Panc1 (cell line): ENCODE results near the gene WNK1.

ENCODE experiments used
- POLR2AphosphoS5 ChIP-seq: IDR thresholded peaks from 2 replicates; pipeline ENCODE4 v1.6.1; 2012; ENCODE audit warnings: mild to moderate bottlenecking, low read depth, low read length, moderate library complexity
- TF ChIP-seq, protein P1 (sequence below): fragments of 450-650 bp; IDR thresholded peaks from 2 replicates; pipeline ENCODE4 v1.5.1; 2017; ENCODE audit warnings: mild to moderate bottlenecking
- TF ChIP-seq, protein P2 (sequence below), 2 experiments: IDR thresholded peaks; 2 replicates each; pipeline ENCODE4 v1.6.1; 2011 to 2012; ENCODE audit warnings: low read depth in 2 of 2, control low read depth in 1 of 2, low read length in 1 of 2, mild to moderate bottlenecking in 1 of 2, moderate library complexity in 1 of 2; ENCODE audit not compliant: insufficient read depth in 1 of 2

DNA sequence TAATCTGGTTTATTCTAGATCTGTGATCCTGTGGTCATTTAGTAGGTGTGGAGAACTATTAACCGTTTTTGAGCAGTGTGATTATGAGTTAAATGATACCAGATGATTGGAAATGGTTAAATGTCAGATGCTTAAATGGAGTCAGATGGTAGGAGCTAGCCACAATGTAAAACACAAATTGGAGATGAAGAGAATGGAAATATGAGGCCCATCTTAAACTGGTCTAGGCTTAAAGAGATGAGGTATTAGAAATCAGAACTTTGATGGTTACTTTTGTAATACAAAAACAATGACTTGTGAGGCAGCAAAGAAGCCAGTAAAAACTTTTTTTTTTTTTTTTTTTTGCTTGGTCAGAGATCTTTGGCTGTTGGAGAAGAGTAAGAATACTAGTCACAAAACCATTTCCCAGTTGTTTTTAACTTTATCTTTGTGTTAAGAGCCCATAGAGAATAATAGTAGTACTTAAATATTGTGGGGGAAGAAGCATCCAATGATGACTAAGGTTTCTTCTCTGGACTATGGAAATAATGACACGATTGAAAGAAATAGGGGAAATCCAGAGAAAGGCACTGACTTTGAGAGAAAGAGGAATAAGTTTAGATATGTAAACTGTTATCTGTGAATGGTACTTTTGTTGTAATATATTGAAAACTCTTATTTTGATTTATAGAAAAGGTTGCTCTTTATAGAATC lies 95.9 kb downstream of the WNK1 start:
- TF ChIP-seq, protein P1, sequence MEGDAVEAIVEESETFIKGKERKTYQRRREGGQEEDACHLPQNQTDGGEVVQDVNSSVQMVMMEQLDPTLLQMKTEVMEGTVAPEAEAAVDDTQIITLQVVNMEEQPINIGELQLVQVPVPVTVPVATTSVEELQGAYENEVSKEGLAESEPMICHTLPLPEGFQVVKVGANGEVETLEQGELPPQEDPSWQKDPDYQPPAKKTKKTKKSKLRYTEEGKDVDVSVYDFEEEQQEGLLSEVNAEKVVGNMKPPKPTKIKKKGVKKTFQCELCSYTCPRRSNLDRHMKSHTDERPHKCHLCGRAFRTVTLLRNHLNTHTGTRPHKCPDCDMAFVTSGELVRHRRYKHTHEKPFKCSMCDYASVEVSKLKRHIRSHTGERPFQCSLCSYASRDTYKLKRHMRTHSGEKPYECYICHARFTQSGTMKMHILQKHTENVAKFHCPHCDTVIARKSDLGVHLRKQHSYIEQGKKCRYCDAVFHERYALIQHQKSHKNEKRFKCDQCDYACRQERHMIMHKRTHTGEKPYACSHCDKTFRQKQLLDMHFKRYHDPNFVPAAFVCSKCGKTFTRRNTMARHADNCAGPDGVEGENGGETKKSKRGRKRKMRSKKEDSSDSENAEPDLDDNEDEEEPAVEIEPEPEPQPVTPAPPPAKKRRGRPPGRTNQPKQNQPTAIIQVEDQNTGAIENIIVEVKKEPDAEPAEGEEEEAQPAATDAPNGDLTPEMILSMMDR = no peak
- TF ChIP-seq POLR2AphosphoS5 = no peak
- TF ChIP-seq, protein P2, sequence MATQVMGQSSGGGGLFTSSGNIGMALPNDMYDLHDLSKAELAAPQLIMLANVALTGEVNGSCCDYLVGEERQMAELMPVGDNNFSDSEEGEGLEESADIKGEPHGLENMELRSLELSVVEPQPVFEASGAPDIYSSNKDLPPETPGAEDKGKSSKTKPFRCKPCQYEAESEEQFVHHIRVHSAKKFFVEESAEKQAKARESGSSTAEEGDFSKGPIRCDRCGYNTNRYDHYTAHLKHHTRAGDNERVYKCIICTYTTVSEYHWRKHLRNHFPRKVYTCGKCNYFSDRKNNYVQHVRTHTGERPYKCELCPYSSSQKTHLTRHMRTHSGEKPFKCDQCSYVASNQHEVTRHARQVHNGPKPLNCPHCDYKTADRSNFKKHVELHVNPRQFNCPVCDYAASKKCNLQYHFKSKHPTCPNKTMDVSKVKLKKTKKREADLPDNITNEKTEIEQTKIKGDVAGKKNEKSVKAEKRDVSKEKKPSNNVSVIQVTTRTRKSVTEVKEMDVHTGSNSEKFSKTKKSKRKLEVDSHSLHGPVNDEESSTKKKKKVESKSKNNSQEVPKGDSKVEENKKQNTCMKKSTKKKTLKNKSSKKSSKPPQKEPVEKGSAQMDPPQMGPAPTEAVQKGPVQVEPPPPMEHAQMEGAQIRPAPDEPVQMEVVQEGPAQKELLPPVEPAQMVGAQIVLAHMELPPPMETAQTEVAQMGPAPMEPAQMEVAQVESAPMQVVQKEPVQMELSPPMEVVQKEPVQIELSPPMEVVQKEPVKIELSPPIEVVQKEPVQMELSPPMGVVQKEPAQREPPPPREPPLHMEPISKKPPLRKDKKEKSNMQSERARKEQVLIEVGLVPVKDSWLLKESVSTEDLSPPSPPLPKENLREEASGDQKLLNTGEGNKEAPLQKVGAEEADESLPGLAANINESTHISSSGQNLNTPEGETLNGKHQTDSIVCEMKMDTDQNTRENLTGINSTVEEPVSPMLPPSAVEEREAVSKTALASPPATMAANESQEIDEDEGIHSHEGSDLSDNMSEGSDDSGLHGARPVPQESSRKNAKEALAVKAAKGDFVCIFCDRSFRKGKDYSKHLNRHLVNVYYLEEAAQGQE (IDR thresholded peaks at IDR 0.05; ENCODE audit: insufficient read depth in 1 of 2, low read depth in 2 of 2, low read length in 1 of 2) = no peak
